Smooth muscle cell (in vitro differentiated cells): ENCODE results near the gene CHRM4. TPM values are rescaled to one million over a fixed set of nuclear protein-coding genes. Genes with fewer than 3 reads are reported as not detected.

Experiments
- DNase-seq: peaks from one replicate; lab custom pipeline; 2025; ENCODE audit not compliant: unreplicated experiment; lab: John Stamatoyannopoulos, UW
- H2AFZ ChIP-seq: fragments of 200-600 bp; sonication (generic); 2 replicates; pipeline ENCODE4 v1.6.0; 2016; ENCODE audit warnings: antibody characterized with exemption, low read depth, mild to moderate bottlenecking
- H3F3A ChIP-seq: fragments of 200-600 bp; sonication (generic); 2 replicates; pipeline ENCODE4 v1.6.0; 2017; ENCODE audit warnings: antibody characterized with exemption, low read depth
- H3K27ac ChIP-seq: fragments of 200-600 bp; sonication (generic); 2 replicates; pipeline ENCODE4 v1.5.1; 2016; ENCODE audit warnings: low read depth, mild to moderate bottlenecking
- H3K27me3 ChIP-seq: fragments of 200-600 bp; sonication (generic); 2 replicates; pipeline ENCODE4 v1.6.1; 2016; ENCODE audit warnings: low read depth, mild to moderate bottlenecking
- H3K36me3 ChIP-seq: fragments of 200-600 bp; sonication (generic); 2 replicates; pipeline ENCODE4 v1.5.1; 2016; ENCODE audit warnings: low read depth
- H3K4me1 ChIP-seq: fragments of 200-600 bp; sonication (generic); 2 replicates; pipeline ENCODE4 v1.5.1; 2016; ENCODE audit warnings: low read depth
- H3K4me2 ChIP-seq: fragments of 200-600 bp; sonication (generic); 2 replicates; pipeline ENCODE4 v1.6.0; 2016; ENCODE audit warnings: mild to moderate bottlenecking
- H3K4me3 ChIP-seq: fragments of 200-600 bp; sonication (generic); 2 replicates; pipeline ENCODE4 v1.5.1; 2016; ENCODE audit warnings: mild to moderate bottlenecking
- H3K79me2 ChIP-seq: fragments of 200-600 bp; sonication (generic); 2 replicates; pipeline ENCODE4 v1.6.0; 2016; ENCODE audit warnings: low read depth, mild to moderate bottlenecking
- H3K9ac ChIP-seq: fragments of 200-600 bp; sonication (generic); 2 replicates; pipeline ENCODE4 v1.6.0; 2016; ENCODE audit warnings: low read depth
- H3K9me3 ChIP-seq: fragments of 200-600 bp; sonication (generic); replicated peaks from 2 replicates; pipeline ENCODE4 v1.5.1; 2016; ENCODE audit warnings: low read depth
- H4K20me1 ChIP-seq: fragments of 200-600 bp; sonication (generic); 2 replicates; pipeline ENCODE4 v1.6.0; 2016; ENCODE audit warnings: low read depth
- WGBS: methylation state at CpG from one replicate; pipeline ENCODE4 v1.1.7; 2016; ENCODE audit warnings: low lambda C conversion rate; 5-methylcytosine and 5-hydroxymethylcytosine counted together
- polyA plus RNA-seq: library from polyadenylated mRNA; unstranded; fragments of >200 nt; fragmentation: Nextera tagmentation; extraction: Ambion mirVana; gene quantifications from 2 replicates; pipeline ENCODE4 v1.2.1, GENCODE V29; 2016
- total RNA-seq: library from RNA; depleted of rRNA; stranded (reverse); fragments of >200 nt; gene quantifications from 2 replicates; pipeline ENCODE4 v1.2.3, GENCODE V29; 2014
- TF ChIP-seq, protein P1 (sequence below): fragments of 200-600 bp; sonication (generic); IDR thresholded peaks from 2 replicates; pipeline ENCODE4 v1.5.1; 2017; ENCODE audit warnings: borderline replicate concordance, mild to moderate bottlenecking, antibody characterized with exemption; ENCODE audit not compliant: insufficient read depth, poor library complexity, severe bottlenecking

CHRM4 gene
- total and polyA plus RNA-seq, 2 experiments from 2014 or later: 4.7 to 20.0 TPM

DNA sequence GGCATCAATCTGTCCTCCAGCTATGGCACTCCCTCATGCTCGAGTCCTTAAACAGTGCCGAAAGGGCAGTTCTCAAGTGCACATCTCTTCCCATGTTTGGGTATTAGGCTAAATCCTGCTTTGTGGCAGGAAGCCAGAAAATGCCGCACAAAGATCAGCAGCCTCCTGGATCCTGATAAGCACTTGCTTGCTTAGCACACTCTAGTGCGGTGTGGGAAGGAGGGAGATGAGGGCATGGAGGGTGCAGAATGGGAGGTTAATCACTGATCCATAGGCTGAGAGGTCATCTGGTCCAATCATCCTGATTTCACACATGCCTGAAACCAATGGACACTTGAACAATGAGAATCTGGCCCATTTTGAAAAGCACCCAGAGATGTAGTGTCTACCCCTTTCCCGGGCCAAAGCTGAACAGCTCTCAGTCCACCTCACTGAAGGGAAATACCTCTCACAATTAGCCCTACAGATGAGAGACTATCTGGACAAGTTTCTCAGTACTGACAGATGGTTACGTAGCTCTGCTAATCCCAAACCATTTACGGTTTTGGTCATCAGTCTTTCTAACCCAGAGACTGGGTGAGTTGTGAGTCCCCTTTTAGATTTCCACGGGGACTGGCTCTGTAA is 29.8 kb upstream of the CHRM4 start:
- DNase-seq: no peak
- Histone ChIP-seq H3K9ac (no peak overlapping the region), H3K9me3 (no peaks in the 10 kb centered on the region), H3K27me3 (no peaks in the 10 kb centered on the region), H3K4me3 (no peak overlapping the region), H3K36me3 (no peaks in the 10 kb centered on the region), H3K79me2 (no peaks in the 10 kb centered on the region), H3F3A (no peaks in the 10 kb centered on the region), H4K20me1 (peaks cover 15% of the 10 kb centered on the region), H3K27ac (no peak overlapping the region), H2AFZ (no peak overlapping the region), H3K4me2 (no peak overlapping the region), H3K4me1 (peaks cover 20% of the 10 kb centered on the region)
- 57% methylated on average over 8 of the region's 8 CpGs for WGBS
- TF ChIP-seq, protein P1, sequence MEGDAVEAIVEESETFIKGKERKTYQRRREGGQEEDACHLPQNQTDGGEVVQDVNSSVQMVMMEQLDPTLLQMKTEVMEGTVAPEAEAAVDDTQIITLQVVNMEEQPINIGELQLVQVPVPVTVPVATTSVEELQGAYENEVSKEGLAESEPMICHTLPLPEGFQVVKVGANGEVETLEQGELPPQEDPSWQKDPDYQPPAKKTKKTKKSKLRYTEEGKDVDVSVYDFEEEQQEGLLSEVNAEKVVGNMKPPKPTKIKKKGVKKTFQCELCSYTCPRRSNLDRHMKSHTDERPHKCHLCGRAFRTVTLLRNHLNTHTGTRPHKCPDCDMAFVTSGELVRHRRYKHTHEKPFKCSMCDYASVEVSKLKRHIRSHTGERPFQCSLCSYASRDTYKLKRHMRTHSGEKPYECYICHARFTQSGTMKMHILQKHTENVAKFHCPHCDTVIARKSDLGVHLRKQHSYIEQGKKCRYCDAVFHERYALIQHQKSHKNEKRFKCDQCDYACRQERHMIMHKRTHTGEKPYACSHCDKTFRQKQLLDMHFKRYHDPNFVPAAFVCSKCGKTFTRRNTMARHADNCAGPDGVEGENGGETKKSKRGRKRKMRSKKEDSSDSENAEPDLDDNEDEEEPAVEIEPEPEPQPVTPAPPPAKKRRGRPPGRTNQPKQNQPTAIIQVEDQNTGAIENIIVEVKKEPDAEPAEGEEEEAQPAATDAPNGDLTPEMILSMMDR: no peak

DNA sequence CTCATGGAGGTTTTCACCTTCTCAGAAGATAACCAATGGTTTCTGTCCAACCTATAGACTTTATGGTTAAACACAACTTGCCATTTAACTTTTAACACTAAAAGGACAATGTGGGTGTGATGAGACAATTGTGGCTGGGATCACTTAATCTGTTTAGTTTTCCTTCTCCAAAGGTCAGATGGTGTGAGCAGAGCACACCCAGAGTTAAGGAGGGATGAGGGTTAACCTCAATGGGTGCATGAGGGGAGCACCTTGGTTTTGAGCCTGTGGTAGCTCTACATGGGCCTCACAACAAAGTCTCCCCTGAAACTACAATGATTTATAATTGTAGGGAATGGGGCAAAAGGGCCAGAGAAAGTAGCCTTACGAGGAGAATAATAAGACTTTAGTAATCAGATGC is 28.9 kb upstream of the CHRM4 start:
- no peaks in the 10 kb centered on the region for H3K27me3 ChIP-seq
- DNase-seq: no peak
- TF ChIP-seq, protein P1: no peak
- H3K4me2 ChIP-seq: no peak overlapping the region
- H3K9me3 ChIP-seq: no peaks in the 10 kb centered on the region
- no peaks in the 10 kb centered on the region for H3F3A ChIP-seq
- peaks cover 15% of the 10 kb centered on the region for H4K20me1 ChIP-seq
- no peak overlapping the region for H2AFZ ChIP-seq
- no peak overlapping the region for H3K4me3 ChIP-seq
- H3K9ac ChIP-seq: no peak overlapping the region
- H3K27ac ChIP-seq: no peak overlapping the region
- H3K4me1 ChIP-seq: peaks cover 21% of the 10 kb centered on the region
- no peaks in the 10 kb centered on the region for H3K79me2 ChIP-seq
- WGBS: 100% methylated on average over 1 of the region's 1 CpG
- H3K36me3 ChIP-seq: no peaks in the 10 kb centered on the region

GRCh38 chr11:46418751-46419150 is 27.2 kb upstream of the CHRM4 start:
- Histone ChIP-seq H3K9ac (no peak overlapping the region), H2AFZ (no peak overlapping the region), H3F3A (no peaks in the 10 kb centered on the region), H3K4me2 (no peak overlapping the region), H3K79me2 (no peaks in the 10 kb centered on the region), H4K20me1 (peaks cover 15% of the 10 kb centered on the region), H3K9me3 (no peaks in the 10 kb centered on the region), H3K4me1 (peaks cover 21% of the 10 kb centered on the region), H3K4me3 (no peak overlapping the region), H3K36me3 (no peaks in the 10 kb centered on the region), H3K27me3 (no peaks in the 10 kb centered on the region), H3K27ac (no peak overlapping the region)
- no peak for DNase-seq
- WGBS: 92% methylated on average over 5 of the region's 5 CpGs
- TF ChIP-seq, protein P1: no peak

DNA sequence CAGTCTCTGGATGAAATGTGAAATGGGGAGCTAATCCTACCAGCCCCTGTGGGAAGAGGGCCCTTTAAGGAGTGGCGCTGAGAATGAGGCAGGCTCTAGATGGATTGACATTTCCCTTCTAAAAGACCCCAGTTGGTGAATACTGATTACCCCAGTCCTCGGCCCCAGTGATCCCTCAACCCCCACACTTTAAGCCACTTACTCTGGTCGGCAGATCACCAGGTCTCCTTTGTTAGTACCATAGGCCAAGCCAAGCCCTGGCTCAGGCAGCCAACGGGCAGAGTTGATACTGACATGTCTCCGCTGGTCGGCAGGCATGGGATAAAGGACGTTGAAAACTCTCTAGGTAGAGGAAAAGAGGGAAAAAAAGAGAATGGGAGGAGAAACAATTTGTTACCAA is 26.1 kb upstream of the CHRM4 start:
- no peak overlapping the region for H3K4me2 ChIP-seq
- H4K20me1 ChIP-seq: peaks cover 13% of the 10 kb centered on the region
- TF ChIP-seq, protein P1: no peak
- DNase-seq: no peak
- WGBS: 89% methylated on average over 7 of the region's 7 CpGs
- H3K9me3 ChIP-seq: no peaks in the 10 kb centered on the region
- no peaks in the 10 kb centered on the region for H3K36me3 ChIP-seq
- H3K9ac ChIP-seq: no peak overlapping the region
- H3K4me3 ChIP-seq: no peak overlapping the region
- H3K27ac ChIP-seq: no peak overlapping the region
- no peaks in the 10 kb centered on the region for H3K79me2 ChIP-seq
- no peak overlapping the region for H2AFZ ChIP-seq
- H3K4me1 ChIP-seq: peaks cover 21% of the 10 kb centered on the region
- no peaks in the 10 kb centered on the region for H3F3A ChIP-seq
- H3K27me3 ChIP-seq: no peaks in the 10 kb centered on the region
